Measurements from ENCODE around the gene POLR2J3. TPM values are rescaled to one million over a fixed set of nuclear protein-coding genes. Genes with fewer than 3 reads are reported as not detected.

Gene POLR2J3
- total RNA-seq, 6 experiments from 2014 or later, result 6.3 to 25.3 (median 12.9) TPM

Other genes starting within 250 kb of the POLR2J3 start
- not detected for gene SPDYE6, start 216.1 kb downstream of the POLR2J3 start, total RNA-seq
- 1 to 10 TPM; 6.1 to 9.8 (median 8.9) TPM for gene PRKRIP1, start 176.2 kb downstream of the POLR2J3 start, total RNA-seq
- 1 to 10 TPM; 1.2 to 4.2 (median 2.6) TPM for gene ORAI2, start 139.0 kb downstream of the POLR2J3 start, total RNA-seq
- gene ALKBH4, start 107.7 kb downstream of the POLR2J3 start, total RNA-seq, result 10 to 100 TPM in 1 of 6 experiments, 1 to 10 TPM in 5; 3.7 to 11.7 (median 5.6) TPM
- 10 to 100 TPM in 4 of 6 experiments, 1 to 10 TPM in 2; 8.3 to 15.5 (median 12.9) TPM for gene LRWD1, start 107.6 kb downstream of the POLR2J3 start, total RNA-seq
- gene POLR2J, start 93.7 kb downstream of the POLR2J3 start, total RNA-seq, result 10 to 100 TPM; 18.8 to 27.1 (median 20.3) TPM
- gene RASA4B, start 54.8 kb downstream of the POLR2J3 start, total RNA-seq, result 1 to 10 TPM; 1.1 to 3.4 (median 2.7) TPM
- 10 to 100 TPM in 2 of 6 experiments, 1 to 10 TPM in 2, under 1 TPM in 1, not detected in 1; 0.43 to 10.8 (median 7.9) TPM for gene UPK3BL2, start 28.9 kb downstream of the POLR2J3 start, total RNA-seq
- gene SPDYE2, start 21.4 kb downstream of the POLR2J3 start, total RNA-seq, result under 1 TPM in 2 of 6 experiments, not detected in 4; 0.13 to 0.30 TPM
- 10 to 100 TPM in 1 of 6 experiments, 1 to 10 TPM in 5; 1.9 to 10.5 (median 7.2) TPM for gene RASA4, start 44.2 kb upstream of the POLR2J3 start, total RNA-seq
- gene UPK3BL1, start 70.2 kb upstream of the POLR2J3 start, total RNA-seq, result 10 to 100 TPM in 2 of 6 experiments, 1 to 10 TPM in 4; 6.2 to 12.4 (median 8.8) TPM
- gene SPDYE2B, start 77.7 kb upstream of the POLR2J3 start, total RNA-seq, result not detected
- gene POLR2J2, start 99.1 kb upstream of the POLR2J3 start, total RNA-seq, result 1 to 10 TPM in 4 of 6 experiments, under 1 TPM in 2; 0.25 to 9.5 (median 5.2) TPM
- 10 to 100 TPM in 2 of 6 experiments, 1 to 10 TPM in 4; 6.4 to 13.5 (median 8.4) TPM for gene FAM185A, start 176.4 kb upstream of the POLR2J3 start, total RNA-seq

All from right lobe of liver (tissue), 5 donors.